ENCODE data around the gene ARHGAP24. TPM values are rescaled to one million over a fixed set of nuclear protein-coding genes. Genes with fewer than 3 reads are reported as not detected.
A peak's percentile ranks its signal among the peaks of the same experiment; 100 is the strongest.

ARHGAP24 gene
- total RNA-seq, 2 donors from 2014 or later, result 34.0 to 42.0 TPM

DNA sequence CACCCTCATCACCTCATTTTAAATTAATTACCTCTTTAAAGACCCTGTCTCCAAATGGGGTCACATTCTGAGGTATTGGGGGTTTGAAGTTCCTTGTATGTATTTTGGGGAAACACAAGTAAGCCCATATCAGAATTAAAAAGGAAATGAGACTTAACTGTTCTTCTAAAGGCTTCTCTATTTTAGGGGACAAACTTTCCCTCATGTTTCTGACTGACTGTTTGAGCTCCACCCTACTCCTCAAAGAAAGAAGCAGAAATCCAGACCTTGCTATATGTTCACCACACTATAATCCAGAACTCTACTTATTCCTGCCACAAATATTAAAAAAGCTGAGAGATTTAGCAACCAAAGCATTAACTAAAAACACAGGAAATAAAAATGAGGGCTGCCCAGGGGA is 258.8 kb downstream of the ARHGAP24 start:
- DNase-seq (ENCODE audit: low spot score), result no peak
- Histone ChIP-seq H3K9me3 (no peaks in the 10 kb centered on the region), H3K4me3 (no peak overlapping the region), H3K27me3 (no peaks in the 10 kb centered on the region), H3K27ac (peak overlapping the region; percentile 63 to 84), H3K4me1 (peaks cover 0 to 34% of the 10 kb centered on the region in 2 donors), H3K36me3 (no peaks in the 10 kb centered on the region)
- TF ChIP-seq, protein P1, sequence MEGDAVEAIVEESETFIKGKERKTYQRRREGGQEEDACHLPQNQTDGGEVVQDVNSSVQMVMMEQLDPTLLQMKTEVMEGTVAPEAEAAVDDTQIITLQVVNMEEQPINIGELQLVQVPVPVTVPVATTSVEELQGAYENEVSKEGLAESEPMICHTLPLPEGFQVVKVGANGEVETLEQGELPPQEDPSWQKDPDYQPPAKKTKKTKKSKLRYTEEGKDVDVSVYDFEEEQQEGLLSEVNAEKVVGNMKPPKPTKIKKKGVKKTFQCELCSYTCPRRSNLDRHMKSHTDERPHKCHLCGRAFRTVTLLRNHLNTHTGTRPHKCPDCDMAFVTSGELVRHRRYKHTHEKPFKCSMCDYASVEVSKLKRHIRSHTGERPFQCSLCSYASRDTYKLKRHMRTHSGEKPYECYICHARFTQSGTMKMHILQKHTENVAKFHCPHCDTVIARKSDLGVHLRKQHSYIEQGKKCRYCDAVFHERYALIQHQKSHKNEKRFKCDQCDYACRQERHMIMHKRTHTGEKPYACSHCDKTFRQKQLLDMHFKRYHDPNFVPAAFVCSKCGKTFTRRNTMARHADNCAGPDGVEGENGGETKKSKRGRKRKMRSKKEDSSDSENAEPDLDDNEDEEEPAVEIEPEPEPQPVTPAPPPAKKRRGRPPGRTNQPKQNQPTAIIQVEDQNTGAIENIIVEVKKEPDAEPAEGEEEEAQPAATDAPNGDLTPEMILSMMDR (IDR thresholded peaks at IDR 0.05), result no peak

DNA sequence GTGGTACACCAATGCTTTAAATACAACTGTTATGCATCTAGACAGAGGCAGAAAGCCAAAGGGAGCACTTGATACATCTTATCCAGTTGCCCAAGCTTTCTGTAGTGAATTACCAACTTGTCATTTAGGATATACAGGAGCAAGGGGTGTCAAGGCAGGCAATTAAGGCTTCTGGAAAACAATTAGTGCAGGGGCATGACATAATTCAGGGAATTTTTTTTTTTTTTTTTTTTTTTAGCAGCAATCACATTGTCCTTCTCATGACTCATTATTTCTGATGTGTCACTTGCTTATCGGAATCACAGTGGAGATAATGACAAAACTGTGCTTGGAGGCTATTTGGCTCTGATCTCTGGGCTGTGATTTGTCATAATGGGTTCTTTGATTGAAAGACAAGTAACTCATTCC is 259.5 kb downstream of the ARHGAP24 start:
- no peak for DNase-seq (ENCODE audit: low spot score)
- TF ChIP-seq, protein P1 (IDR thresholded peaks at IDR 0.05), result no peak
- Histone ChIP-seq H3K9me3 (no peaks in the 10 kb centered on the region), H3K36me3 (no peaks in the 10 kb centered on the region), H3K27me3 (no peaks in the 10 kb centered on the region), H3K4me3 (no peak overlapping the region), H3K4me1 (peaks cover 0 to 30% of the 10 kb centered on the region in 2 donors), H3K27ac (peak overlapping the region; percentile 63 to 84)

DNA sequence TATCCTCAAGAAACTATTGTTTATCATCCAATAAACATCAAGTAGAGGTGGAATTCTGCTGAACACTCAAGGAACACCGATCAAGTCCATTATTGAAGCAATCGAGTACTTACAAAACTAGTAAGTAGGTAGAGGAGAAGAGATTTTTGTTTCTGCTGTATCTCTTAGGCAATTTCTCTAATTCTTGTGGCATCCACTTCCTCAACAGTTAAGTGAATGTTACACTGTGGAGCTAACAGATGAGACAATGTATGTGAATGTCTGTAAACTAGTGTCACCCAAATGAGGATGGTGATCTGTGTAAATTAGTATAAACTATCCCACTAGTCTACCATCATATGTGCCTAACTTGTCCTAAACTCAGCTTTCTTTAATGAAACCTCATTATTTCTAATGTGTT is 261.6 kb downstream of the ARHGAP24 start:
- TF ChIP-seq, protein P1 (IDR thresholded peaks at IDR 0.05), result no peak
- no peak for DNase-seq (ENCODE audit: low spot score)
- no peaks in the 10 kb centered on the region for H3K36me3 ChIP-seq
- no peaks in the 10 kb centered on the region for H3K27me3 ChIP-seq
- H3K4me3 ChIP-seq, result no peak overlapping the region
- H3K9me3 ChIP-seq, result no peaks in the 10 kb centered on the region
- H3K4me1 ChIP-seq, result peaks cover 0 to 38% of the 10 kb centered on the region in 2 donors
- H3K27ac ChIP-seq, result no peak overlapping the region

DNA sequence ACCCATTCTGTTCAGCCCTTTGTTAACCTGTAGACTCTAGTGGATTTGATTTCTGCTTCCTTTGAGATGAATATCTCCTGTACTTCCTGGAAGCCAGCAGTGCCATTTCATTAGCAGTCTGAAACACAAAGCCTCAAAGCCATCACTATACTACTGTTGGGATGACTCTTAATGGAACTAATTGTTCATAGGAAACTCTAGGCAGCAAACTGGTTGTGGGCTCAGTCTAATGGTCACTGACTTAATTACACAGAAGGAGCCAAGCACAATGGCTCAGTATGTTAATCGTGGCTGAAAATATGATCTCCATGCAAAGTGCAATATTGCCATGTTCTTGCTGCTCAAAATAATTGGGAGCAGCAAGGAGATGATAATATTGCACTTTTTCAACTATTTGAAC is 262.3 kb downstream of the ARHGAP24 start:
- peaks cover 0 to 38% of the 10 kb centered on the region in 2 donors for H3K4me1 ChIP-seq
- no peak for DNase-seq (ENCODE audit: low spot score)

DNA sequence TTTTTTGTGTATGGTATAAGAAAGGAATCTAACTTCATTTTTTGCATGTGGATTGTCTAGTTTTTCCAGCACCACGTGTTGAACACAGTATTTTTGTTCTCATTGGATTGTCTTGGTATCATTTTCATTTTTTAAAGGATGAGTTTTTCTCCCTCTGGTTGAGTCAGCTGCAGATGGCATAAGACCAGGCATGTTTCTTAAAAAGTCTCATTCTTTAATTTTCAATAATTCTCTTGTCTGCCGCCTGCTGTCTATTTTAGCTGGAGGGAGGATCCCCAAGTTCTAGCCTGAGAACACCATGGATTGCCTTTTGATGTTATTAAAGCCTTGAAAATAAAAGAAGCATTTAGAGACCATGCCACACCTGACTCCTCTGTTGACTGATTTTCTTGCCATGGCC is 263.8 kb downstream of the ARHGAP24 start:
- Histone ChIP-seq H3K4me1 (peaks cover 0 to 37% of the 10 kb centered on the region in 2 donors), H3K9me3 (no peaks in the 10 kb centered on the region), H3K4me3 (no peak overlapping the region), H3K36me3 (no peaks in the 10 kb centered on the region), H3K27ac (no peak overlapping the region), H3K27me3 (no peaks in the 10 kb centered on the region)
- TF ChIP-seq, protein P1 (IDR thresholded peaks at IDR 0.05), result no peak
- no peak for DNase-seq (ENCODE audit: low spot score)

More for the DNA sequence above, 262.3 kb downstream of the ARHGAP24 start:
- no peaks in the 10 kb centered on the region for H3K36me3 ChIP-seq
- H3K27me3 ChIP-seq, result no peaks in the 10 kb centered on the region
- no peak overlapping the region for H3K27ac ChIP-seq
- no peak overlapping the region for H3K4me3 ChIP-seq
- H3K9me3 ChIP-seq, result no peaks in the 10 kb centered on the region
- TF ChIP-seq, protein P1 (IDR thresholded peaks at IDR 0.05), result no peak

DNA sequence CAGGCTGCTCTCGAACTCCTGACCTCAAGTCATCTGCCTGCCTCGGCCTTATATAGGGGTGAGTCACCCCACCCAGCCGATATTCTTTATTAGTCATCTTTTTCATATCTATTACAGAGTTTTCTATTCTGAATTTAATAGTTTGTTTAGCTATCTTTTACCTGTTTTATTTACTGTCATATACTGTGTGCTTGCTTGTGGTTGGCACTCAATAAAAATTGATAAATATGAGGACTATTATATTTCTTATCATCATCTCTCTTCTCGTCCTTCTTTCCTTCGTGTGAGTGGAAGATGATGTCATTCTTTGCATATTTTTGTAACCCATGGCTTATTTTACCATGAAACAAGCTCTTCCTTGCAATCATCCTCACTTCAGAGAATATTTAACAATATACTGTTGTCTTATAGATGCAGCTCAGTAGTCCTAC is 265.5 kb downstream of the ARHGAP24 start:
- DNase-seq (ENCODE audit: low spot score), result no peak
- Histone ChIP-seq H3K4me3 (no peak overlapping the region), H3K36me3 (no peaks in the 10 kb centered on the region), H3K27ac (peak overlapping the region in 1 of 2 donors; percentile 72), H3K27me3 (no peaks in the 10 kb centered on the region), H3K9me3 (no peaks in the 10 kb centered on the region), H3K4me1 (peaks cover 0 to 23% of the 10 kb centered on the region in 2 donors)
- TF ChIP-seq, protein P1 (IDR thresholded peaks at IDR 0.05), result no peak

Measured in right atrium auricular region (tissue), 2 donors.